H1 (cell line): ENCODE data around the gene ARID1B. TPM values are rescaled to one million over a fixed set of nuclear protein-coding genes. Genes with fewer than 3 reads are reported as not detected.

Source experiments
- HDAC2 ChIP-seq, 2 experiments: fragments of 300-600 bp in 1 of 2; sonication (generic) in 1 of 2; IDR thresholded peaks; 2 replicates each; pipeline ENCODE4 v1.6.1; 2011 to 2012; ENCODE audit warnings: low read depth in 2 of 2, low read length in 2 of 2, mild to moderate bottlenecking in 2 of 2, moderate library complexity in 2 of 2, borderline replicate concordance in 1 of 2, inconsistent platforms in 1 of 2
- JUN ChIP-seq: IDR thresholded peaks from 2 replicates; pipeline ENCODE4 v1.6.1; 2011; ENCODE audit warnings: low read depth, mild to moderate bottlenecking, improper control_type of control experiment, low read length
- RBBP5 ChIP-seq: IDR thresholded peaks from 2 replicates; pipeline ENCODE4 v1.7.1; 2012; ENCODE audit warnings: low read depth, mild to moderate bottlenecking, inconsistent platforms, low read length, moderate library complexity, borderline replicate concordance
- RXRA ChIP-seq: IDR thresholded peaks from 2 replicates; pipeline ENCODE4 v1.6.1; 2011; ENCODE audit warnings: low read depth, mild to moderate bottlenecking, low read length, moderate library complexity; ENCODE audit not compliant: insufficient read depth
- SAP30 ChIP-seq: fragments of 300-600 bp; sonication (generic); IDR thresholded peaks from 2 replicates; pipeline ENCODE4 v1.7.1; 2012; ENCODE audit warnings: low read length, moderate library complexity, mild to moderate bottlenecking, inconsistent platforms; ENCODE audit not compliant: insufficient read depth, insufficient replicate concordance
- SP2 ChIP-seq: IDR thresholded peaks from 2 replicates; pipeline ENCODE4 v1.6.1; 2012; ENCODE audit warnings: mild to moderate bottlenecking, low read length, inconsistent platforms
- polyA plus RNA-seq, 7 experiments: library from polyadenylated mRNA; depleted of rRNA in 3 of 7; stranded (reverse) in 5 of 7; unstranded in 2 of 7; fragments of >200 nt in 5 of 7; fragments of 200-250 nt in 2 of 7; gene quantifications; 1 replicate in 5 of 7; 2 replicates in 1 of 7; 4 replicates in 1 of 7; pipeline versions ENCODE4 v1.2.1 to v1.2.3, GENCODE V29; 2011 to 2013; ENCODE audit warnings: missing spikeins in 2 of 7, mixed read lengths in 2 of 7
- total RNA-seq: library from RNA; stranded (reverse); fragmentation: NEBNext Ultra II Directional; extraction: Animal tissue kit (Norgen Biotek cat#: 25700); gene quantifications from 2 replicates; pipeline ENCODE4 v1.2.1, GENCODE V29; 2021

Gene ARID1B
- total and polyA plus RNA-seq, 2 of the 8 experiments (the other 6 are each of a cell fraction or from before 2014, with no cell fraction given) = 24.3 to 70.3 TPM

GRCh38 chr6:156901309-156902019, 124.3 kb downstream of the ARID1B start (continued):
- TF ChIP-seq JUN (no peak), SP2 (no peak), RBBP5 (no peak), HDAC2 (IDR thresholded peaks at IDR 0.05; ENCODE audit: borderline replicate concordance in 1 of 2, low read depth in 2 of 2, low read length in 2 of 2) (no peak), SAP30 (no peak), RXRA (no peak)
